Coronary artery (tissue), 2 donors: ENCODE data around the gene SLC25A17.
"Not testable (repeated sequence)": the region's sequence is repeated elsewhere in the genome, so short reads cannot be mapped to it uniquely, and the experiment has no call there.

ENCODE experiments used
- DNase-seq: peaks from one replicate; pipeline ENCODE4 v3.0.0-alpha.2; 2017; ENCODE audit warnings: low spot score
- H3K27ac ChIP-seq, 2 donors: fragments of 200-600 bp; sonication (generic); one replicate each; pipeline ENCODE4 v1.5.1; 2016 to 2019
- H3K4me3 ChIP-seq: fragments of 200-600 bp; sonication (generic); 2 replicates; pipeline ENCODE4 v1.5.1; 2016; ENCODE audit warnings: mild to moderate bottlenecking, moderate library complexity
- TF ChIP-seq, protein P1 (sequence below): fragments of 200-600 bp; sonication (generic); IDR thresholded peaks from one replicate; pipeline ENCODE4 v1.5.1; 2019; ENCODE audit warnings: antibody characterized with exemption

The SLC25A17 gene, protein sequence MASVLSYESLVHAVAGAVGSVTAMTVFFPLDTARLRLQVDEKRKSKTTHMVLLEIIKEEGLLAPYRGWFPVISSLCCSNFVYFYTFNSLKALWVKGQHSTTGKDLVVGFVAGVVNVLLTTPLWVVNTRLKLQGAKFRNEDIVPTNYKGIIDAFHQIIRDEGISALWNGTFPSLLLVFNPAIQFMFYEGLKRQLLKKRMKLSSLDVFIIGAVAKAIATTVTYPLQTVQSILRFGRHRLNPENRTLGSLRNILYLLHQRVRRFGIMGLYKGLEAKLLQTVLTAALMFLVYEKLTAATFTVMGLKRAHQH

DNA sequence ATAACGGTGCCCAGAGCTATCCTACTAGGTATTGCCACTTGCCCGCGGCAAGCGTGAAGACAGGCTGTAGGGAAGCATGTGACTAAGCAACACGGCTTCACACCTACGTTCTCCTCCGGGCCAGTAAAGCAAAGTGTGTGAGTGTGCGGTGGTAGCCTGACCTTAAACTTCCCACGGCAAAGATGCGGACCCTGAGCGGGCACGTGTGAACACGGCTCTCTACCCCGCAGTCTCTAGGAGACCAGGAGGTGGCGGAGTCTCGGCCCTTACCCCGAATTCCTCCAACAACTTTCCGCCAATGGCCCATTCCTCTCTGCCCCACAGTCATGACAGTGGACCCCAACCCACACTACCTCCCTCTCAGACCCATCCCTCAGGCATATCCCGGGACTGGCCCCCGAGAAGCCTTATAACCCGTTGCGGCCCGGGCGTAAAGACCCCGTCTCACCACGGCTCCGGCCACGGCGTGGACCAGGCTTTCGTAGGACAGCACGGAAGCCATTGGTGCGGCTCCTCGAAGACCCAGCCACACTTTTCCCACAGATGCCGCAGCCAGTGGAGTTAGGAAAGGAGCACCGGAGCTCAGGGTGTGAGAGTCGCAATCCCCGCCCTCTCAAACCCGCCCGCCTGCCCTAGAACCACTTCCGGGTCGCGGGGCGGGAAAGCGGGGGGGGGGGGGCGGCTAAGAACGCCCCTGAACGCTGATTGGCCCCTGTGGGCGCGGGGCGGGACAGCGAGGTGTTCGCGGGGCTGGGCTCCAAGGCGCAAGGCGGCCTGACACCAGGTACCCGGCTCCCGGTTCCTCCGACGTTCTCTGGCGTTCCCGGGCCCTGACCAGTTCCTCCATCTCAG lies at the start of gene SLC25A17:
Gene SLC25A17, minus strand, starts transcription at position 600 of the 852 bp plus-strand sequence. Its CDS starts 98 bp downstream, at position 502.
- Histone ChIP-seq H3K4me3 (peak within 1 kb of the TSS; percentile 78), H3K27ac (peak within 1 kb of the TSS; percentile 71 to 74)
- peak; percentile 95 for DNase-seq
- TF ChIP-seq, protein P1, sequence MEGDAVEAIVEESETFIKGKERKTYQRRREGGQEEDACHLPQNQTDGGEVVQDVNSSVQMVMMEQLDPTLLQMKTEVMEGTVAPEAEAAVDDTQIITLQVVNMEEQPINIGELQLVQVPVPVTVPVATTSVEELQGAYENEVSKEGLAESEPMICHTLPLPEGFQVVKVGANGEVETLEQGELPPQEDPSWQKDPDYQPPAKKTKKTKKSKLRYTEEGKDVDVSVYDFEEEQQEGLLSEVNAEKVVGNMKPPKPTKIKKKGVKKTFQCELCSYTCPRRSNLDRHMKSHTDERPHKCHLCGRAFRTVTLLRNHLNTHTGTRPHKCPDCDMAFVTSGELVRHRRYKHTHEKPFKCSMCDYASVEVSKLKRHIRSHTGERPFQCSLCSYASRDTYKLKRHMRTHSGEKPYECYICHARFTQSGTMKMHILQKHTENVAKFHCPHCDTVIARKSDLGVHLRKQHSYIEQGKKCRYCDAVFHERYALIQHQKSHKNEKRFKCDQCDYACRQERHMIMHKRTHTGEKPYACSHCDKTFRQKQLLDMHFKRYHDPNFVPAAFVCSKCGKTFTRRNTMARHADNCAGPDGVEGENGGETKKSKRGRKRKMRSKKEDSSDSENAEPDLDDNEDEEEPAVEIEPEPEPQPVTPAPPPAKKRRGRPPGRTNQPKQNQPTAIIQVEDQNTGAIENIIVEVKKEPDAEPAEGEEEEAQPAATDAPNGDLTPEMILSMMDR: no peak

DNA sequence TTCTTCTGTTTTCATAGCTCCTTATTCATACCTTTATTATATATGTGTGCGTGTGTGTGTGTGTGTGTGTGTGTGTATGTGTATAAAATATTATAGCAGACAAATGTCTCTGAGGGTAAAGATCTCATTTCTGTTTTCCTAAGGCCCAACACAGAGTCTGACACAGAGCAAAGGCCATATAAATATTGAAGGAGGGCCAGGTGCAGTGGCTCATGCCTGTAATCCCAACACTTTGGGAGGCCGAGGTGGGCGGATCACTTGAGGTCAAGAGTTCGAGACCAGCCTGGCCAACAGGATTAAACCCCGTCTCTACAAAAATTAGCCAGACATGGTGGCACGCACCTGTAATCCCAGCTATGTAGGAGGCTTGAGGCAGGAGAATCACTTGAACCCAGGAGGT lies 49.2 kb upstream of the SLC25A17 start:
- not testable (repeated sequence) for DNase-seq, H3K27ac ChIP-seq, H3K4me3 ChIP-seq

DNA sequence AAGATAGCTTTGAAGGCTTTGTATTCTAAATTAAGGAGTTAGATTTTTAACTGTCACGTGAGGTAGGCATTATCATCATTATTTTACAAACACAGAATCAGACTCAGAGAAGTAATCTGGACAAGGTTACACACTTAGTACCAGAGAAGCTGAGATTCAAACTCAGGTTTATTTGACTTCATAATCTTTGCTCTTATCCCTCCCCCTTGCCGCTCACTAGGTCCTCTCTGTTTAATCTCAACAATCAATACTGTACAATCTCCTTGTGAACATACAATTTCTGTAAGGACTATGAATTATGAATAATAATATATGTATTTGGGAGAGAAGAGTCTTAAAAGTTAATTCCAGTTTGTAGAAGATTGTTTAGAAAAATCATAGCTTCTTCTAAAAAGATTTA lies 48.0 kb upstream of the SLC25A17 start:
- Histone ChIP-seq H3K4me3 (no peak overlapping the region), H3K27ac (no peak overlapping the region)
- no peak for DNase-seq
- TF ChIP-seq, protein P1: no peak

DNA sequence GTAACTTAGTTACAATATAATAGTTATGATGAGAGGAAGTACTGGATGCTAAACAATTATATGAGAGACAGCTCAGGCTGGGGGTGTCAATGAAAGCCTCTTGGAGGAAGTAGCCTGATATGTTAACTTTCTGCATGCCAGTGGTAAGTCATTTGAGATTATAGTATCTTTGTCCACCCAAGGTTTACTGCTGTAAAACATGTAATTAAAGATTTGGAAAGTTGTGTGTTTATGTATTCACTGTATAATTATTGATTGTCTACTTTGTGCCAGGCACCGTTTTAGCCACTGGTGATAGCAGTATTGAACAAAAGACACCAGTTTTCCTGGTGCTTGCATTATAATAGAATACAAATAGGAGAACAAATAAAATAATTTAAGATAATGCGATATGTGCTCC lies 43.4 kb upstream of the SLC25A17 start:
- TF ChIP-seq, protein P1: no peak

DNA sequence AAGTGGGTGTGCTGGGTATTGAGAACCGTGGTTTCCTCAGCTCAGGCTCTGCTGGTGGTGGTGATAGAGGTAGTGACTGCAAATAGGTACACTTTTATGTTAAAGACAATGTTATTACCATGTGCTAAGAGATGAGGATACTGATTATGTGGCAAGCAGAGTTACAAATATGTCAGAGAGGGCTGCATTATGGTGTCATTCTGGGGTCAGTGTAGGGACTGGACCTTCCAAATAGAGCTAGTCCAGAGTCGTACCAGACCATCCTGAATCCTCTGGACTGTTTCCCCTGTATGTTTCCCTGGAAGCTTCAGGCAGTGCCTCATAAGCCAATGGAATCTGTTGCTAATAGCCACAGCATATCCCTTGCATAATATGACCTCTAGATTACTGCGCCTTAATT lies 42.9 kb upstream of the SLC25A17 start, which contains the start of gene DNAJB7:
Gene DNAJB7, minus strand, starts transcription at position 101 of the 400 bp plus-strand sequence. CDS start 119 bp downstream, outside the sequence.
- TF ChIP-seq, protein P1: no peak
- H3K27ac ChIP-seq: no peak within 1 kb of the TSS
- H3K4me3 ChIP-seq: no peak within 1 kb of the TSS
- no peak for DNase-seq

More for the DNA sequence above, 43.4 kb upstream of the SLC25A17 start:
- H3K27ac ChIP-seq: no peak overlapping the region
- no peak overlapping the region for H3K4me3 ChIP-seq
- DNase-seq: no peak

DNA sequence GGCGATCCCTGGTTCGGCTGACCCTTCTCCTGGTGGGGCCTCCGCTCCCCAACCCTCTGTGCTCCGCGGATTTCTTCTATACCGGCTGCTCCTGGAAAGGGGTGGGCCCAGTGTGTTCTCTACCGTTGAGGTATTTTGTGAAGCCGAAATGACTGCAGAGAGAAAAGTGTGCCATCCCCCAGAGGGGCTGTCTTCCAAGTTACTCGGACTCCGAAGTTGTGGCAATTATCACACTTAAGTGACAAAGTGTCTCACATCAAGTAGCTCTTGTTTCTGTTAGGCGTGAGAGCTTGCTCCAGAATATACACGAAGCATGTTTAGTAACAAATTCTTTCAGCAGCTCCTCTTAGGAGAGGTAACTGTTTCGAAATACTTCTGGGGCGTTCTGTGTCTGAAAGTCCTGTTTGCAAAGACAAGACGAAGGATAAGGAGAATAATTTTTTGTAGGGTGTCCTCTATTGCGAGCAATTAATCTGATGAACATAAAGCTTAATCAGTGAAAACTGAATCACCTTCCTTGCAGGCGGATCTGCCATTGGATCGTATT lies 38.2 kb upstream of the SLC25A17 start:
- Histone ChIP-seq H3K27ac (peak overlapping the region; percentile 91 to 92), H3K4me3 (peak overlapping the region; percentile 81)
- no peak for DNase-seq
- TF ChIP-seq, protein P1: no peak
